IMR-90 (cell line): ENCODE measurements around the gene TRMT10C. TPM values are rescaled to one million over a fixed set of nuclear protein-coding genes. Genes with fewer than 3 reads are reported as not detected.

ENCODE experiments used
- ATAC-seq: fragments of 200-7000 bp; cut with Tn5 transposase; 2 replicates; pipeline ENCODE4 v1.9.1; 2020; ENCODE audit warnings: low read depth, mild to moderate bottlenecking, moderate library complexity
- BruUV-seq: library from RNA; stranded (reverse); fragments of 400-500 nt; replicated peaks from 2 replicates; lab custom pipeline; 2021; lab: Mats Ljungman, UMichigan
- CTCF ChIA-PET: fragments of 300-600 bp; formaldehyde crosslinking; extraction: SDS; loops from one replicate; lab custom pipeline; 2021; ENCODE audit warnings: antibody characterized with exemption; lab: Yijun Ruan, JAX
- POLR2A ChIA-PET: fragments of 300-600 bp; sonication (Branson Sonifier 250); formaldehyde crosslinking; loops from one replicate; lab custom pipeline; 2022; ENCODE audit warnings: antibody characterized with exemption; ENCODE audit not compliant: unreplicated experiment; lab: Charles Lee
- DNase-seq: peaks from one replicate; pipeline ENCODE4 v3.0.0; 2013
- H2AFZ ChIP-seq: replicated peaks from 2 replicates; pipeline ENCODE3; 2013; ENCODE audit warnings: low read length, mild to moderate bottlenecking; ENCODE audit not compliant: poor library complexity
- H2AK5ac ChIP-seq: 2 replicates; pipeline ENCODE4 v1.6.1; 2013; ENCODE audit warnings: low read depth, low read length, inconsistent platforms
- H2AK9ac ChIP-seq: replicated peaks from 2 replicates; pipeline ENCODE3; 2013; ENCODE audit warnings: mild to moderate bottlenecking, low read depth, low read length, moderate library complexity; ENCODE audit not compliant: poor library complexity
- H2BK120ac ChIP-seq: 2 replicates; pipeline ENCODE4 v1.6.1; 2013; ENCODE audit warnings: low read depth, low read length, inconsistent platforms
- H2BK15ac ChIP-seq: 3 replicates; pipeline ENCODE4 v1.6.1; 2013; ENCODE audit warnings: low read depth, low read length, inconsistent platforms
- H2BK20ac ChIP-seq: 2 replicates; pipeline ENCODE4 v1.6.1; 2013; ENCODE audit warnings: low read depth, mild to moderate bottlenecking, inconsistent platforms, low read length, moderate library complexity
- H2BK5ac ChIP-seq: 2 replicates; pipeline ENCODE4 v1.6.1; 2013; ENCODE audit warnings: mild to moderate bottlenecking, low read depth, low read length, inconsistent platforms; ENCODE audit not compliant: poor library complexity, severe bottlenecking
- H3K14ac ChIP-seq: replicated peaks from 2 replicates; pipeline ENCODE4 v1.6.1; 2013; ENCODE audit warnings: low read depth, low read length, inconsistent platforms
- H3K18ac ChIP-seq: 2 replicates; pipeline ENCODE4 v1.6.1; 2013; ENCODE audit warnings: low read depth, low read length, control low read depth
- H3K23ac ChIP-seq: 2 replicates; pipeline ENCODE4 v1.6.1; 2013; ENCODE audit warnings: low read depth, low read length, inconsistent platforms
- H3K27ac ChIP-seq: 2 replicates; pipeline ENCODE4 v1.5.1; 2013; ENCODE audit warnings: mild to moderate bottlenecking, control low read depth, low read length; ENCODE audit not compliant: insufficient read depth
- H3K27me3 ChIP-seq: 2 replicates; pipeline ENCODE4 v1.6.1; 2013; ENCODE audit warnings: low read length; ENCODE audit not compliant: control insufficient read depth, insufficient read depth
- H3K36me3 ChIP-seq: 2 replicates; pipeline ENCODE4 v1.6.1; 2013; ENCODE audit warnings: low read length, mixed read lengths; ENCODE audit not compliant: control insufficient read depth, insufficient read depth
- H3K4ac ChIP-seq: 2 replicates; pipeline ENCODE4 v1.6.1; 2013; ENCODE audit warnings: low read depth, low read length, inconsistent platforms
- H3K4me1 ChIP-seq: 2 replicates; pipeline ENCODE4 v1.6.1; 2013; ENCODE audit warnings: low read length, mixed read lengths; ENCODE audit not compliant: control insufficient read depth, insufficient read depth
- H3K4me2 ChIP-seq: 2 replicates; pipeline ENCODE4 v1.6.1; 2013; ENCODE audit warnings: low read depth, mild to moderate bottlenecking, control low read depth, low read length, moderate library complexity
- H3K4me3 ChIP-seq: 2 replicates; pipeline ENCODE4 v1.5.1; 2013; ENCODE audit warnings: low read depth, mild to moderate bottlenecking, control low read depth, low read length, moderate library complexity; ENCODE audit not compliant: insufficient read depth
- H3K56ac ChIP-seq: 2 replicates; pipeline ENCODE4 v1.6.1; 2013; ENCODE audit warnings: low read length, inconsistent platforms; ENCODE audit not compliant: insufficient read depth; ENCODE audit errors: extremely low read depth
- H3K79me1 ChIP-seq, 2 experiments: 2 replicates each; pipeline ENCODE4 v1.6.1; 2013; ENCODE audit warnings: low read length in 2 of 2, inconsistent platforms in 1 of 2, low read depth in 1 of 2
- H3K9ac ChIP-seq: 2 replicates; pipeline ENCODE4 v1.6.1; 2013; ENCODE audit warnings: low read depth, low read length, control low read depth
- H3K9me1 ChIP-seq: 2 replicates; pipeline ENCODE4 v1.6.1; 2013; ENCODE audit warnings: low read length, inconsistent platforms; ENCODE audit not compliant: insufficient read depth
- H3K9me3 ChIP-seq: 2 replicates; pipeline ENCODE4 v1.6.1; 2013; ENCODE audit warnings: low read length; ENCODE audit not compliant: control insufficient read depth, insufficient read depth
- H4K20me1 ChIP-seq: 2 replicates; pipeline ENCODE4 v1.6.1; 2013; ENCODE audit warnings: low read length, inconsistent platforms; ENCODE audit not compliant: insufficient read depth
- H4K5ac ChIP-seq: 2 replicates; pipeline ENCODE4 v1.6.1; 2013; ENCODE audit warnings: mild to moderate bottlenecking, low read depth, low read length, control low read depth
- H4K8ac ChIP-seq, 2 experiments: 2 replicates each; pipeline ENCODE4 v1.6.1; 2013; ENCODE audit warnings: low read depth in 2 of 2, low read length in 2 of 2, control low read depth in 1 of 2, inconsistent platforms in 1 of 2
- H4K91ac ChIP-seq: 2 replicates; pipeline ENCODE4 v1.6.1; 2013; ENCODE audit warnings: low read depth, low read length, inconsistent platforms; ENCODE audit not compliant: insufficient read depth
- BHLHE40 ChIP-seq: fragments of 150-350 bp; IDR thresholded peaks from 2 replicates; pipeline ENCODE4 v1.6.1; 2016; ENCODE audit warnings: mild to moderate bottlenecking, low read depth, low read length
- CEBPB ChIP-seq: IDR thresholded peaks from 2 replicates; pipeline ENCODE4 v1.6.1; 2012; ENCODE audit warnings: low read depth, low read length, improper control_type of control experiment
- CHD1 ChIP-seq: IDR thresholded peaks from 2 replicates; pipeline ENCODE4 v1.6.1; 2012; ENCODE audit warnings: low read depth, low read length, improper control_type of control experiment
- CTCF ChIP-seq: conservative IDR thresholded peaks from 2 replicates; pipeline ENCODE4 v1.5.1; 2012; ENCODE audit warnings: mild to moderate bottlenecking, low read depth, low read length, improper control_type of control experiment
- FOS ChIP-seq: fragments of 150-350 bp; IDR thresholded peaks from 2 replicates; pipeline ENCODE4 v1.6.1; 2016; ENCODE audit warnings: low read depth, low read length
- MAFK ChIP-seq: IDR thresholded peaks from 2 replicates; pipeline ENCODE4 v1.6.1; 2012; ENCODE audit warnings: low read depth, low read length, improper control_type of control experiment
- MAZ ChIP-seq: IDR thresholded peaks from 2 replicates; pipeline ENCODE4 v1.6.1; 2012; ENCODE audit warnings: low read depth, mild to moderate bottlenecking, low read length, improper control_type of control experiment, moderate library complexity, borderline replicate concordance
- MXI1 ChIP-seq: IDR thresholded peaks from 2 replicates; pipeline ENCODE4 v1.6.1; 2012; ENCODE audit warnings: low read depth, mild to moderate bottlenecking, low read length, moderate library complexity, borderline replicate concordance
- NFE2L2 ChIP-seq: fragments of 150-350 bp; IDR thresholded peaks from 2 replicates; pipeline ENCODE4 v1.6.1; 2016; ENCODE audit warnings: low read depth, mild to moderate bottlenecking, low read length
- POLR2A ChIP-seq: IDR thresholded peaks from 2 replicates; pipeline ENCODE4 v1.6.1; 2012; ENCODE audit warnings: mild to moderate bottlenecking, low read depth, low read length
- RAD21 ChIP-seq: IDR thresholded peaks from 2 replicates; pipeline ENCODE4 v1.6.1; 2012; ENCODE audit warnings: low read length, improper control_type of control experiment
- RCOR1 ChIP-seq: IDR thresholded peaks from 2 replicates; pipeline ENCODE4 v1.6.1; 2012; ENCODE audit warnings: mild to moderate bottlenecking, low read length, improper control_type of control experiment; ENCODE audit not compliant: insufficient replicate concordance
- RFX5 ChIP-seq: IDR thresholded peaks from 2 replicates; pipeline ENCODE4 v1.8.0; 2012; ENCODE audit warnings: low read depth, mild to moderate bottlenecking, low read length, moderate library complexity
- SMC3 ChIP-seq: fragments of 150-350 bp; IDR thresholded peaks from 2 replicates; pipeline ENCODE4 v1.6.1; 2016; ENCODE audit warnings: low read depth, mild to moderate bottlenecking, antibody characterized with exemption, low read length, moderate library complexity
- WGBS, 2 experiments: methylation state at CpG; one replicate each; pipeline versions ENCODE4 v1.1.5 to v1.1.7; 2013; ENCODE audit warnings: missing lambda C conversion rate in 2 of 2; ENCODE audit not compliant: insufficient read length in 1 of 2; ENCODE audit errors: extremely low coverage in 2 of 2; 5-methylcytosine and 5-hydroxymethylcytosine counted together
- dilution Hi-C: fragments of 300-500 bp; cut with HindIII; formaldehyde crosslinking; loops from one replicate; pipeline ENCODE4 v1.14.3; 2018; ENCODE audit warnings: low sequenced_read_pairs; ENCODE audit not compliant: unreplicated experiment
- in situ Hi-C: fragments of 300-500 bp; cut with MboI; formaldehyde crosslinking; loops from 3 replicates; pipeline ENCODE4 v1.14.3; 2019; ENCODE audit warnings: low sequenced_read_pairs, inconsistent platforms, mixed read lengths
- intact Hi-C: fragments of 100-400 bp; cut with micrococcal nuclease; formaldehyde crosslinking; loops from 2 replicates; pipeline ENCODE4 v1.10.0; 2022
- polyA plus RNA-seq, 3 experiments: library from polyadenylated mRNA; depleted of rRNA; stranded (reverse); fragments of >200 nt; gene quantifications; 2 replicates each; pipeline ENCODE4 v1.2.3, GENCODE V29; 2012; ENCODE audit warnings: low replicate concordance in 1 of 3
- total RNA-seq: library from RNA; depleted of rRNA; stranded (reverse); fragments of >200 nt; gene quantifications from 2 replicates; pipeline ENCODE4 v1.2.3, GENCODE V29; 2012
- TF ChIP-seq, protein P1 (sequence below): fragments of 150-350 bp; IDR thresholded peaks from 2 replicates; pipeline ENCODE4 v1.6.1; 2016; ENCODE audit warnings: low read depth, mild to moderate bottlenecking, low read length, moderate library complexity, borderline replicate concordance
- TF ChIP-seq, protein P2 (sequence below): fragments of 150-350 bp; IDR thresholded peaks from 2 replicates; pipeline ENCODE4 v1.6.1; 2017; ENCODE audit warnings: mild to moderate bottlenecking, antibody characterized with exemption, low read length, low read depth

The TRMT10C gene
- total and polyA plus RNA-seq, 2 of the 4 experiments (the other 2 are of a cell fraction): 13.6 to 17.0 TPM

GRCh38 chr3:101611023-101611422, 49.4 kb downstream of the TRMT10C start:
- Histone ChIP-seq H3K4me2 (no peak overlapping the region), H2BK20ac (no peak overlapping the region), H3K9me3 (no peaks in the 10 kb centered on the region), H2AK5ac (no peak overlapping the region), H3K56ac (no peak overlapping the region), H3K4me1 (no peaks in the 10 kb centered on the region), H3K27me3 (no peaks in the 10 kb centered on the region), H3K79me1 (no peaks in the 10 kb centered on the region), H3K9me1 (no peaks in the 10 kb centered on the region), H4K20me1 (no peaks in the 10 kb centered on the region), H3K18ac (no peak overlapping the region), H4K8ac (no peak overlapping the region), H3K36me3 (no peaks in the 10 kb centered on the region), H3K4ac (no peak overlapping the region), H3K9ac (no peak overlapping the region), H4K5ac (no peak overlapping the region), H2AK9ac (no peak overlapping the region), H2BK5ac (no peak overlapping the region), H3K4me3 (no peak overlapping the region), H2AFZ (no peak overlapping the region), H4K91ac (no peak overlapping the region), H3K14ac (no peak overlapping the region), H2BK15ac (no peak overlapping the region), H3K23ac (no peak overlapping the region), H2BK120ac (no peak overlapping the region), H3K27ac (no peak overlapping the region)
- POLR2A ChIA-PET: no interaction called here
- no CpG with 5 or more reads among the region's 2 CpGs for WGBS, 2 experiments
- CTCF ChIA-PET: no interaction called here
- intact Hi-C loops (no loop called here), in situ Hi-C loops (no loop called here), dilution Hi-C loops (no loop called here)
- DNase-seq (no peak), ATAC-seq (no peak)
- no peak for TF ChIP-seq CTCF
- no peak for TF ChIP-seq FOS
- no peak for TF ChIP-seq CHD1
- TF ChIP-seq MAFK: no peak
- TF ChIP-seq CEBPB: no peak
- no peak for TF ChIP-seq POLR2A
- no peak for TF ChIP-seq MXI1
- no peak for TF ChIP-seq MAZ
- no peak for TF ChIP-seq NFE2L2
- TF ChIP-seq, protein P1, sequence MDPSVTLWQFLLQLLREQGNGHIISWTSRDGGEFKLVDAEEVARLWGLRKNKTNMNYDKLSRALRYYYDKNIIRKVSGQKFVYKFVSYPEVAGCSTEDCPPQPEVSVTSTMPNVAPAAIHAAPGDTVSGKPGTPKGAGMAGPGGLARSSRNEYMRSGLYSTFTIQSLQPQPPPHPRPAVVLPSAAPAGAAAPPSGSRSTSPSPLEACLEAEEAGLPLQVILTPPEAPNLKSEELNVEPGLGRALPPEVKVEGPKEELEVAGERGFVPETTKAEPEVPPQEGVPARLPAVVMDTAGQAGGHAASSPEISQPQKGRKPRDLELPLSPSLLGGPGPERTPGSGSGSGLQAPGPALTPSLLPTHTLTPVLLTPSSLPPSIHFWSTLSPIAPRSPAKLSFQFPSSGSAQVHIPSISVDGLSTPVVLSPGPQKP: no peak
- TF ChIP-seq, protein P2, sequence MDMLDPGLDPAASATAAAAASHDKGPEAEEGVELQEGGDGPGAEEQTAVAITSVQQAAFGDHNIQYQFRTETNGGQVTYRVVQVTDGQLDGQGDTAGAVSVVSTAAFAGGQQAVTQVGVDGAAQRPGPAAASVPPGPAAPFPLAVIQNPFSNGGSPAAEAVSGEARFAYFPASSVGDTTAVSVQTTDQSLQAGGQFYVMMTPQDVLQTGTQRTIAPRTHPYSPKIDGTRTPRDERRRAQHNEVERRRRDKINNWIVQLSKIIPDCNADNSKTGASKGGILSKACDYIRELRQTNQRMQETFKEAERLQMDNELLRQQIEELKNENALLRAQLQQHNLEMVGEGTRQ: no peak
- no peak for TF ChIP-seq RCOR1
- no peak for TF ChIP-seq RAD21
- TF ChIP-seq RFX5: no peak
- no peak for TF ChIP-seq BHLHE40
- TF ChIP-seq SMC3: no peak
- no TSS peak for BruUV-seq
